ENCODE data around the gene LYVE1.

The LYVE1 gene

DNA sequence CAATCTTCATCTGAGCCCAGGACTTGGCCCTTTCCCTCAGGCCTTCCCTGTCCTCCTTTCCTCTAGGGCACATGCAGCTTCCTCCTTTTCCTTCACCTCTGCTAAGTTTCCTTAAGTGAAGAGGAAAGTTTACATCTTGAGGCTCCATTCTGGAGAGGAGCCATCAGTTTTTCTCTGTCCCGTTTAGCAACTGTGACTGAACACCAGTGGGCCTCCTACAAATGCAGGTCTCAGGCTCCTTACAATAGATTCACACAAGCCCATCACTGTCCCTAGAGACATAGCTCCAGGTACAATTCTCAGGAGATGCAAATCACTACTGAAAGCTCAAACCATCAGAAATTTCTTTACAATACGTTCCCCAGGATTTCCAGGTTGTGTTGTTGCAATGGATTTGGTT lies 23.3 kb upstream of the LYVE1 start:
- no peak for DNase-seq (ENCODE audit: low spot score)

- no peak for DNase-seq (ENCODE audit: low spot score)
These were observed 21.9 kb upstream of the LYVE1 start for GRCh38 chr11:10590218-10590915.

DNA sequence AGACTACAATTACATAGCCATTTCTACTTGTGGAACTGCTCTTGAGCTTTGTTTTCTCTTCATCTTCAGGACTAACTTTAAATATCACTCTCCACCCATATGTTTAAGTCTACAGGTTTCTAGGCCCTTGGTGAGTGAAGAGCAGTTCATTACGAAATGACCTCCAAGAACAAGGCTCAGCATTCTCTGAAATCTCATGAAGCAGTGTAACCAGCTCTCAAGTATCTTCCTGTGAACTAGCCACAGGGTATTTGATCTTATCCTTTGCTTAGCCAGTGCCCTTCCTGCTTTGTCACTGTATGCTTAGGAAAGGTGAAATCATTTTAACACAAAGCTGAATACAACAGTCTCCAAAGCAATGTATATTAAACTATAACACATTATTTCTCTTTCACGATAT lies 20.4 kb upstream of the LYVE1 start:
- DNase-seq (ENCODE audit: low spot score): no peak

DNA sequence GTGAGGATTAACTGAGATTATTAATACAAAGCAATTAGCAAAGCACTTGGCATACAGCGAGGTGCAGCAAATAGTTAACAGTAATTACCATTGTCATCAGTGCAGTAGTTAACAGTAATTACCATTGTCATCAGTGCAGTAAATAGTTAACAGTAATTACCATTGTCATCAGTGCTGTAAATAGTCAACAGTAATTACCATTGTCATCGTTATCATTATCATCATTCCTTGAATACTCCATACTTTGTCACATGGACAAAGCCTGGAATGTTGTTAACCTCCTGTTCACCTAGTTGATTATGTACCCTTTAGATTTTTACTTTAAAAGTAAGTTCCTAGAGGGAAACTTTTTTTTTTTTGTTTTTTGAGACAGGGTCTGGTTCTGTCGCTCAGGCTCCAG lies 19.5 kb upstream of the LYVE1 start:
- no peak for DNase-seq (ENCODE audit: low spot score)

DNA sequence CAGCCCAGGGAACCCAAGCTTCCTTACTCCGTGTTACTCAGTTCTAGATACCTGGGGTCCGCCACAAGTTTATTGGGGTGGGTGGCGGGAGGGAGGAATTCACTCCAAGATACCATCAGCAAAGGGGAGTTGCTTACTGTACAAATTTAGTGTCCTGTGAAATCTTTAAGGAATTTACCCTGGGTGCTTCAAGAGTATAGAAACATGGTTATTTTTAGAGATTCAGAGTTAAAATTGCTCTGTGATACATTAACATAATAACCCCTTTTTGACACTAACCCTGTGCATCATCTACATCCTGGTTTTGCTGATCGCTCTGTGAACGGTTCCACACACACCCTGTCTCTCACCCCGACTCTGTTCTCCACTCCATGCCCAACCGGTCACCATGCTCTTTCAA lies 18.9 kb upstream of the LYVE1 start:
- DNase-seq (ENCODE audit: low spot score): no peak

- DNase-seq (ENCODE audit: low spot score): no peak
These were observed 15.6 kb upstream of the LYVE1 start for GRCh38 chr11:10584071-10584501.

GRCh38 chr11:10581481-10582019 lies 13.1 kb upstream of the LYVE1 start:
- DNase-seq (ENCODE audit: low spot score): no peak

DNA sequence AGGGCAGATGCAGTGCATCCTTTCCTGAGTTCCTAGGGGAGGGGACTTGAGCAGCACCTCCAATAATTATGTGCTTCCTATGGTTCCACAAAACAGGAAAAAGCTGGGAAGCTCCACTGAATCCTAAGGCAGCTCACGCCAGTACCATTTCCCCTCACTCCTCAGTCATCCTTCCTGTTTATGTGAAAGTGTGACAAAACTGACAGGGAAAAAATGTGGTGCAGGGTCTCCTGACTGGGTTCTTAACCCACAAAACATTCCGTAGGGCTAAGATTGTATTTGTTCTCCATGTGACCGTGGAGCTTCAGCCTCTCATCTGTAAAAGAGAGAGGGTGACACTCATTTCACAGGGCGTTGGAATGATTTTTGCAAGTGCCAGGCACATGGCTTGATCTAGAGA lies 12.2 kb upstream of the LYVE1 start:
- DNase-seq (ENCODE audit: low spot score): no peak

- DNase-seq (ENCODE audit: low spot score): no peak
These were observed 11.2 kb upstream of the LYVE1 start for GRCh38 chr11:10579700-10580099.

DNA sequence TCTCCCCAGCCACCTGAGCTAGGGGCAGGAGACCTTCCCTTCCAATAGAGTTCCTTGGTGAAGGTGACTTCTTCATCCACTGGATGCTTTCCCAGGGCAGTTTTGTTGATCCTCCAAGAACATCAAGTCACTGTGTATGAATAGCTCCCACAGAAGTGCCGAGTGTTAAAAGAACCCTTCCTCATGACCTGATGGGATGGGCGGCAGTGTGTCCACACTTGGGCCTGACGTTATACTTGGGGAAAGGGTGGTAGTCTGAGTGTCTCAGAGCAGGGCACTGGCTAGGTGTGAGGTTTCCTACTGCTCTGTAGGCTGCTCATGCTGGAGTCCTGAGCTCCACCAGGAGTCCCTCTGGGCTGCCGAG lies 7.6 kb upstream of the LYVE1 start:
- DNase-seq (ENCODE audit: low spot score): no peak

DNA sequence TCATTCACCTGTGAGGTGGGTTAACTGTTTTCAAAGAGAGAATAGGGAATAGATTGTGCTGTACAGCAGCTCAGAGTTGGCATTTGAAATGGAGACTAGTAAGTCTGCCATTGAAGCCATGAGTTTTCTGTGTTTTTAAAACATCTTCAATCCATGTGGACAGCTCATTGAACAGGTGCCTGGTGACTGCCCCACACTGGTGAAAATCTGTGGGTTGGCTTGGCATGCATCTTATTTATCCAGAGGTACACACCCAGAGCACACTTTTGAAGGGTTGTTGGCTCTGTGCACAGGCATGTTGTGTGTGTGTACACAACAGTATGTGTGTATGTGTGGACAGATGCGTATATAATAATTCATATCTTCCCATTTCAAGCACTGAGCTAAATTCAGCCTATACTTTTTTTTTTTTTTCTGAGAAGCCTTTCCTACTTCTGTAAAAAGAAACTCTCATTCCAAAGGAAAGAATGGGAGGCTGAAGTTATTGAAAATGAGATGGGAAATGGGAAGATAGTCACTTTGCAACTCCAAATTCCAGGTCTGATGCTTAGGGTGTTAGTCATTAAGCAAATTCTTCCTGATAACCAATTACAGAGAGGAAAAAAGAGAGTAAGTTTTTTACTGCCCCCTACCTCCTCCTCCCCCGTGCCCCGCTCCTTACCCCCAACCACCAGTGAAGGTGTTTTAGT lies 7.0 kb upstream of the LYVE1 start:
- no peak for DNase-seq (ENCODE audit: low spot score)

DNA sequence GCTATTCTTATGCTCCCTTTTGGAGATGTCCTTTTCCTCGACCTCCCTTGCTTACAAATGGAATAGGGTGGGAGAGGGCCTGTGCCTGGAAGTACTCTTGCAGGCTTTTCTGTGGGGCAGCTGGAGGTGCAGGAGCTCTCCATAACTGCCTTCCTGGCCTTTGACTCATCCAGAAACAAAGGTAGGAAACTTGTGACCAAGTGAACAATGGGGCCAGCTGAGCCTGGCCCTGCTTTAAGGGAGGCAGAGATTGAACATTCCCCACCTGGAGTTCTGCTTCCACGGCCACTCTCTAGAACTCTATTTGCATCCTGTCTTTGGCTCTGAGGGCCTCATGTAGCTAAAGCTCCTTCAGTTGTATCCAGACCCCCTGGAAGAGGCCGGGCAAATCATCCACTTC lies 5.1 kb upstream of the LYVE1 start:
- no peak for DNase-seq (ENCODE audit: low spot score)

- no peak for DNase-seq (ENCODE audit: low spot score)
These were observed 4.6 kb upstream of the LYVE1 start for GRCh38 chr11:10573028-10573427.

GRCh38 chr11:10572533-10572932 lies 4.1 kb upstream of the LYVE1 start:
- no peak for DNase-seq (ENCODE audit: low spot score)

DNA sequence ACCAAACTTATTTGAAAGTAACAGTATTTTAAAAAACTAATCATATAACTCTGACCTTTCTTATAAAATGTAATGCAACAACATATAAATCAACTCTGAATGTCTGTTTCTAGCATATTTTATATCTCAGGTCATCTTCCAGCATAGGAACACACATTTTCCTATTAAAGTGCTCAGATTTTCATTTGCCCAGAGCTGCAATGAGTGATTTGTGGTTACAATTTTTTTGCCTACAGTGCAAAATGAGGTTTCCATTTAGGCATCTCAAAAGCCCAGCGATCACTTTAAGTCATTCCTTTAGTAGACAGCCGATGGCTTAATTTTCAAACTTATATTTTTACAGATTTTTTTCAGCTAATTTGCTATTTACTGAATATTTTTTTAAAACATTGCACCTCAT lies 1.0 kb downstream of the LYVE1 start:
- no peak for DNase-seq (ENCODE audit: low spot score)

DNA sequence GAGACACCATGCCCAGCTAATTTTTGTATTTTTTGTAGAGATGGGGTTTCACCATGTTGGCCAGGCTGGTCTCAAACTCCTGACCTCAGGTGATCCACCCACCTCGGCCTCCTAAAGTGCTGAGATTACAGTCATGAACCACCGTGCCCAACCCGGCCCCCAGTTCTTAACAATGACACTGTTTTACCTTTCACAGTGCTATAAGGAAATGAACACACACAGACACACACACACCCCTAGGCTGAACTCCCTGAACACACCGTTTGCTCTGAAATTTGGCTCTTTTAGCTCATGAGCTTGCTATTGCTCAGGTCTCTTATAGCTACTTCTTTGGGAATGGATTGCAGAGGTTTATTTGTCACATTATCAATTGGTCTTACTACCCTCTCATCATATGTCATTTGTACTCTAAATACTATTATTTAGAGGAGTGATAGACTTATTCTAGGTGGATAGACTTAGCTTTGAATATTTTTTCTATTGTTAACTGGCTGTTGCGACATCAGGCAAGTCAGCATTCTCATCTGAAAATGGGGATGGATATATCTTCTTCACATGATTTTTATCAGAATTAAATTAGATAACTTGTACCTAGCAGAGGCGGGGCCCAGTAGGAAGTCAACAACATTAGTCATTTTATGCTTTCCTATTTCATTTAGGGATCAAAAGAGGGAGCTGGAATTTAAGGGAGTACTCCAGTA lies 2.1 kb downstream of the LYVE1 start:
- DNase-seq (ENCODE audit: low spot score): no peak

DNA sequence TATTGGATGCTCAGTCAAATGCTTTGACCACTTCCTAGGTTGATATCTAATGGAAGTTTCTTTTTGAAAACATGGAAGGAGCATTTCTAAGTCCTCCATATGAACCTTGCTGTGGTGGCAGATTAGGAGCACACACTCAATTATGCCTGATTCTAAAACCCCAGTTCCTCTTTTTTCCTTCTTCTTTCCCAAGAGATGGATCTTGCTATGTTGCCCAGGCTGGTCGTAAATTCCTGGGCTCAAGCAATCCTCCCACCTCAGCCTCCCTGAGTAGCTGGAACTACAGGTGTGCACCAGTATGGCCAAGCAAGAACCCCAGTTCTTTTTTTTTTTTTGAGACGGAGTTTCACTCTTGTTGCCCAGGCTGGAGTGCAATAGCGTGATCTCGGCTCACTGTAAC lies 3.0 kb downstream of the LYVE1 start:
- DNase-seq (ENCODE audit: low spot score): no peak

DNA sequence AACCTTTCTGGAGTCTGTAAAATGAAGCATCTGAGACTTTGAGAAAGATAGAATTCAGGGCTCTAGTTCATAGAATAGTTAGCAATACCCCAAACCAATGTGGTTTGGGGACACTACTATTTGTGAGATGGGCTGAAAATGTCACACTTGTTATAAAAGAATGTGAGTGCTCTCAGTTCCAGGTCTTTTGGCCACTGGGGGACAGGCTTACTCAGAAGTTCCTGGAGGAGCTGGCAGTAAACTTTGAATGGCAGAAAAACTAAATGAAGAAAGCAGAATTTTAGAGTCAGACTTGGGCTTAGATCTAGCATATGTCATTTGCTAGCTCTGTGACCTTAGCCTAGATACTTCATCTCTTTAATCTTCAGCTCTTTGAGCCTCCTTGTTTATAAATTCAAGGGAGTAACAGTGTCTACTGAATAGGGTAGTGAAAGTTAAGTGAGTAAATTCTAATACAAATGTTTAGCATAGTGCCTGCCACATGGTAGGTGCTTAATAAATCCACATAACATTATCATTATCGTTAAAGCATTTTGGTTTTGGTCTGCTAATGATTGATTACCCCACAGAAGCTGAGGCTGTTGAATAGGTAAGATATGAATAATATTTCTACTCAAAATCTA lies 3.7 kb downstream of the LYVE1 start:
- DNase-seq (ENCODE audit: low spot score): no peak

- no peak for DNase-seq (ENCODE audit: low spot score)
These were observed 4.4 kb downstream of the LYVE1 start for GRCh38 chr11:10564030-10564429.

GRCh38 chr11:10561947-10562346 lies 6.5 kb downstream of the LYVE1 start:
- no peak for DNase-seq (ENCODE audit: low spot score)

GRCh38 chr11:10561043-10561818 lies 7.2 kb downstream of the LYVE1 start:
- no peak for DNase-seq (ENCODE audit: low spot score)

DNA sequence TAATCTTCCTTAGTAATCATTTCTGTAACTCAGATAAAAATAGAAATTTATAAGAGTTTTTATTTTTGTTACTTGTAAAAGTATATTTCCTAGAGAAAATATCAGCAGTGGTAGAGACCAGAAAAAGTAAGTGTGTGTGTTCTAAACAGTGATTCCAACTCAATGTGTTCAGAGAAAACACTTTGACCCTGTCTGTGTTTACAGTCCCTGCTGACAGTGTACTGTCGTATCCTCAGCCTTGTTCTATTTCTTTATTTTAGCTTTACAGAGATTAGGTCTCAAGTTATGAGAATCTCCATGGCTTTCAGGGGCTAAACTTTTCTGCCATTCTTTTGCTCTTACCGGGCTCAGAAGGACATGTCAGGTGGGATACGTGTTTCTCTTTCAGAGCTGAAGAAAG lies 10.2 kb downstream of the LYVE1 start:
- DNase-seq (ENCODE audit: low spot score): no peak
